HepG2 (cell line): Measurements from ENCODE around the gene ARFGAP1. TPM values are rescaled to one million over a fixed set of nuclear protein-coding genes. Genes with fewer than 3 reads are reported as not detected.

ENCODE experiments used
- ATAC-seq: fragments of 200-7000 bp; cut with Tn5 transposase; 3 replicates; pipeline ENCODE4 v1.9.1; 2020; ENCODE audit warnings: mild to moderate bottlenecking, moderate library complexity
- BruUV-seq: library from RNA; stranded (reverse); fragments of 400-500 nt; replicated peaks from 2 replicates; lab custom pipeline; 2021; lab: Mats Ljungman, UMichigan
- CTCF ChIA-PET: fragments of 300-600 bp; formaldehyde crosslinking; extraction: SDS; loops from one replicate; lab custom pipeline; 2021; ENCODE audit warnings: low total read pairs, inconsistent platforms, low intra/inter-chr PET ratio; lab: Yijun Ruan, JAX
- POLR2A ChIA-PET: fragments of 350-600 bp; sonication (Branson Sonifier 250); formaldehyde crosslinking; loops from one replicate; lab custom pipeline; 2020; ENCODE audit warnings: antibody characterized with exemption, inconsistent platforms; lab: Yijun Ruan, JAX
- DNase-seq: peaks from one replicate; pipeline ENCODE4 v3.0.0-alpha.2; 2015; ENCODE audit warnings: low spot score
- FAIRE-seq: peaks from 3 replicates; lab custom pipeline; 2011; peaks lifted over from hg19 to GRCh38; lab: Jason Lieb, UNC
- H2AFZ ChIP-seq: one replicate; pipeline ENCODE4 v1.6.1; 2011; ENCODE audit warnings: low read length, inconsistent platforms
- H3K27ac ChIP-seq: fragments of 300-600 bp; 3 replicates; pipeline ENCODE4 v1.8.0; 2011; ENCODE audit warnings: mixed run types, mild to moderate bottlenecking, mixed read lengths, low read length, inconsistent platforms; ENCODE audit not compliant: insufficient read depth; ENCODE audit errors: extremely low read length
- H3K27me3 ChIP-seq, 2 experiments: fragments of 200-600 bp in 1 of 2; 2 replicates in 1 of 2; 3 replicates in 1 of 2; pipeline versions ENCODE4 v1.6.0 to v1.8.0; 2011; ENCODE audit warnings: low read length in 2 of 2, mild to moderate bottlenecking in 2 of 2, moderate library complexity in 2 of 2, inconsistent platforms in 1 of 2; ENCODE audit not compliant: insufficient read depth in 2 of 2, control insufficient read depth in 1 of 2
- H3K36me3 ChIP-seq, 2 experiments: fragments of 200-600 bp in 1 of 2; replicated peaks in 1 of 2; 2 replicates in 1 of 2; 3 replicates in 1 of 2; pipeline versions ENCODE4 v1.5.1 to v1.8.0; 2011; ENCODE audit warnings: low read length in 2 of 2, inconsistent platforms in 1 of 2; ENCODE audit not compliant: insufficient read depth in 2 of 2, control insufficient read depth in 1 of 2
- H3K4me1 ChIP-seq: 2 replicates; pipeline ENCODE4 v1.5.1; 2012; ENCODE audit warnings: low read length, inconsistent platforms; ENCODE audit not compliant: insufficient read depth
- H3K4me2 ChIP-seq: 2 replicates; pipeline ENCODE4 v1.6.0; 2011; ENCODE audit warnings: low read depth, low read length, inconsistent platforms
- H3K4me3 ChIP-seq, 3 experiments: fragments of 200-600 bp in 1 of 3; sonication (generic), shearing (Covaris generic) in 1 of 3; replicated peaks in 1 of 3; 2 replicates each; pipeline ENCODE4 v1.5.1; 2011 to 2016; ENCODE audit warnings: low read length in 3 of 3, inconsistent platforms in 2 of 3, low read depth in 2 of 3, mild to moderate bottlenecking in 2 of 3, control low read depth in 1 of 3, mixed read lengths in 1 of 3; ENCODE audit not compliant: insufficient read depth in 1 of 3
- H3K79me2 ChIP-seq: one replicate; pipeline ENCODE4 v1.6.1; 2011; ENCODE audit warnings: low read length, inconsistent platforms; ENCODE audit not compliant: insufficient read depth
- H3K9ac ChIP-seq: 2 replicates; pipeline ENCODE4 v1.6.0; 2011; ENCODE audit warnings: mild to moderate bottlenecking, low read depth, low read length, inconsistent platforms; ENCODE audit not compliant: insufficient read depth
- H3K9me3 ChIP-seq: 2 replicates; pipeline ENCODE4 v1.5.1; 2012; ENCODE audit warnings: mild to moderate bottlenecking, low read length
- H4K20me1 ChIP-seq: 2 replicates; pipeline ENCODE4 v1.6.0; 2011; ENCODE audit warnings: inconsistent platforms, mild to moderate bottlenecking, low read length, moderate library complexity; ENCODE audit not compliant: insufficient read depth
- ADNP ChIP-seq: sonication (generic); formaldehyde crosslinking; IDR thresholded peaks from 2 replicates; pipeline ENCODE4 v1.4.0; 2020; ENCODE audit warnings: missing genetic modification reagents
- CAMTA2 ChIP-seq: sonication (generic); formaldehyde crosslinking; IDR thresholded peaks from 2 replicates; pipeline ENCODE4 v1.4.0; 2020; ENCODE audit warnings: mild to moderate bottlenecking, missing genetic modification reagents, borderline replicate concordance
- EZH2 ChIP-seq: conservative IDR thresholded peaks from 2 replicates; pipeline ENCODE4 v1.6.1; 2012; ENCODE audit warnings: mild to moderate bottlenecking, low read depth, low read length, moderate library complexity
- JUNB ChIP-seq: sonication (generic); formaldehyde crosslinking; IDR thresholded peaks from 2 replicates; pipeline ENCODE4 v1.8.0; 2022; ENCODE audit warnings: missing genetic modification reagents, mild to moderate bottlenecking, borderline replicate concordance
- NCOA2 ChIP-seq: sonication (generic); formaldehyde crosslinking; IDR thresholded peaks from 2 replicates; pipeline ENCODE4 v1.8.0; 2022; ENCODE audit warnings: inconsistent platforms
- RFX3 ChIP-seq: IDR thresholded peaks from 2 replicates; pipeline ENCODE4 v1.6.1; 2016; ENCODE audit warnings: missing biosample characterization, missing genetic modification reagents
- SRSF1 ChIP-seq: fragments of 200-400 bp; formaldehyde crosslinking; optimal IDR thresholded peaks from 2 replicates; pipeline ENCODE3; 2017; ENCODE audit warnings: mild to moderate bottlenecking, low read depth, low read length, moderate library complexity
- ZFP90 ChIP-seq: sonication (generic); formaldehyde crosslinking; IDR thresholded peaks from 2 replicates; pipeline ENCODE4 v1.8.0; 2022; ENCODE audit warnings: missing genetic modification reagents, mild to moderate bottlenecking, inconsistent platforms, borderline replicate concordance
- ZNF644 ChIP-seq: IDR thresholded peaks from 2 replicates; pipeline ENCODE4 v1.6.1; 2016; ENCODE audit warnings: low read depth
- WGBS: methylation state at CpG from one replicate; pipeline ENCODE4 v1.1.6; 2017; ENCODE audit warnings: low lambda C conversion rate; 5-methylcytosine and 5-hydroxymethylcytosine counted together
- in situ Hi-C: cut with HindIII; loops from 2 replicates; pipeline ENCODE4 v1.10.0; 2017; ENCODE audit warnings: low pct_unique_long_range_greater_than_20kb; ENCODE audit not compliant: extremely low pct_ligation_motif_present
- intact Hi-C: fragments of 100-400 bp; cut with micrococcal nuclease; formaldehyde crosslinking; loops from one replicate; pipeline ENCODE4 v1.10.0; 2022; ENCODE audit not compliant: unreplicated experiment
- polyA plus RNA-seq, 8 experiments: library from polyadenylated mRNA; depleted of rRNA in 3 of 8; stranded (reverse) in 7 of 8; unstranded in 1 of 8; fragments of >200 nt; fragmentation: Illumina TruSeq in 4 of 8; extraction: Trizol in 4 of 8; gene quantifications; 2 replicates each; pipeline versions ENCODE4 v1.2.1 to v1.2.3, GENCODE V29; 2011 to 2016; ENCODE audit warnings: low read depth in 4 of 8, missing spikeins in 1 of 8, mixed read lengths in 1 of 8; ENCODE audit not compliant: insufficient read depth in 1 of 8
- total RNA-seq, 5 experiments: library from RNA; depleted of rRNA; stranded (reverse); fragments of >200 nt; fragmentation: Illumina TruSeq; extraction: Trizol; gene quantifications; 2 replicates each; pipeline ENCODE4 v1.2.3, GENCODE V29; 2016; ENCODE audit warnings: low read depth in 1 of 5
- TF ChIP-seq, protein P1 (sequence below): sonication (generic); formaldehyde crosslinking; IDR thresholded peaks from 2 replicates; pipeline ENCODE4 v1.8.1; 2023; ENCODE audit warnings: missing genetic modification reagents, mild to moderate bottlenecking, borderline replicate concordance
- TF ChIP-seq, protein P2 (sequence below): conservative IDR thresholded peaks from 2 replicates; pipeline ENCODE4 v1.6.1; 2018; ENCODE audit warnings: missing genetic modification reagents
- TF ChIP-seq, protein P3 (sequence below): sonication (generic); formaldehyde crosslinking; IDR thresholded peaks from 2 replicates; pipeline ENCODE4 v1.8.1; 2023; ENCODE audit warnings: mild to moderate bottlenecking, missing genetic modification reagents
- TF ChIP-seq, protein P4 (sequence below): sonication (generic); formaldehyde crosslinking; IDR thresholded peaks from 2 replicates; pipeline ENCODE4 v1.4.0; 2020; ENCODE audit warnings: mild to moderate bottlenecking, missing genetic modification reagents

Gene ARFGAP1
- total and polyA plus RNA-seq, 2 of the 13 experiments (the other 11 are each of a cell fraction or from before 2014, with no cell fraction given), result 132 TPM

DNA sequence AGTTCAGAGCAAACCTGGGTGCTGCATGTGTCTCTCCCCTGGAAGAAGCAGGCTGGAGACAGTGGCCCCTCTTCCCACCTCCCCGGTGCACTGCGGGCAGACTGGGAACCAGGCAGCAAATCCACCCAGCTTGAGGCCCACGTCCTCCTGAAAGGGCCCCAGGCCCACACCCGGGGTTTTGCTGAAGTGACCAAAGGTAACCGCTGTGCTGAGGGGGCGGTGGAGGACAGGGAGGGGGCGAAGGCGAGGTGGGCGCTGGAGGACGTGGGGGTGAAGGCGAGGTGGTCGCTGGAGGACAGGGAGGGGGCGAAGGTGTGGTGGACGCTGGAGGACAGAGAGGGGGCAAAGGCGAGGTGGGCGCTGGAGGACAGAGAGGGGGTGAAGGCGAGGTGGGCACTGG lies 38.7 kb upstream of the ARFGAP1 start:
- no peaks in the 10 kb centered on the region for H4K20me1 ChIP-seq
- H3K27me3 ChIP-seq, result peaks cover 10 to 79% of the 10 kb centered on the region in 2 experiments; a peak in 4 of 5 replicates
- POLR2A ChIA-PET, result interaction anchor here (2.0 kb wide), 1 partner anchor 11 kb away, joined by 6 read pairs; no protein-coding TSS in a partner anchor
- BruUV-seq, result no TSS peak
- 55% methylated on average over 17 of the region's 17 CpGs for WGBS
- no peak for FAIRE-seq
- CTCF ChIA-PET, result no interaction called here
- no peak for ATAC-seq
- in situ Hi-C loops, result no loop called here
- H3K9ac ChIP-seq, result no peak overlapping the region
- no peak overlapping the region for H3K4me3 ChIP-seq
- H3K79me2 ChIP-seq, result no peaks in the 10 kb centered on the region
- no peak overlapping the region for H2AFZ ChIP-seq
- DNase-seq, result no peak
- H3K27ac ChIP-seq, result no peak overlapping the region
- H3K36me3 ChIP-seq, result no peaks in the 10 kb centered on the region
- intact Hi-C loops, result loop anchor here (5.0 kb wide), 1 partner anchor 52 kb away; no protein-coding TSS in a partner anchor
- TF ChIP-seq CAMTA2 (CRISPR knock-in tag) (no peak), EZH2 (0 out of 2 replicates have a peak, but pooled peaks have one; percentile 6)
- no peak overlapping the region for H3K4me2 ChIP-seq
- peaks cover 56% of the 10 kb centered on the region for H3K4me1 ChIP-seq
- H3K9me3 ChIP-seq, result no peaks in the 10 kb centered on the region

DNA sequence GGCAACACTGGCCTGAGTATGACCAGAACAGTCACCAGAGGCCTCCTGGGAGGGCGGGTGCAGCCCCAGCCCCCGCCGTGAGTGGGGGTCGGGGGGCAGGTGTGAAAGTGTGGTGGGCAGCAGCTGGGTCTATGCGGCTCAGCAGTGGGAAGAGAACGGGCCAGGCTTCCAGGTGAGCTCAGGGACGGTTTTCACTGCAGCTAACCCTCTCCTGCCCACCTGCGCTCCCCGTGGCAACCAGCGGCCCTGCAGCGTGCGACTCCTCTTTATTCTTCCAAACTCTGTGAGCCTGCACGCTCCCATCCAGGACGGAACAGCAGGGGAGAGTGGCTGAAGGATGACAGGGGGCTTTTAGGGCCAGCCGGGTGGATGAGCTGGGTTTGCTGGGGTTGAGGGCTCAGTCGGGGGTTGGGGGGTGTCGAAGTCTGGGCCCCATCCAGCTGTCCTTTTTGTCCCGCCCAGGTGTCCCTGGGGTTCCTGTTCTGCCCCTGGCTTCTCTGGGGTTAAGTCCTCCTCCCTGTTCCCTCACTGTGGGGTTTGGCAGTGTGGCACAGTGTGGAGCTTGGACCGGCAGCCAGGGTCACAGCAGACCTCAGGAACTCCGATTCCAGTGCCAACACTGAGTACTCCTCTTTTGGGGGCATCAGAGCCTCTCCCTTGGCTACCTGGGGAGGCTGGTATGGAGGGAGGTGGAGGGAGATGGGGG lies 37.8 kb upstream of the ARFGAP1 start:
- peak; percentile 92 for FAIRE-seq
- ChIA-PET CTCF (interaction anchor here (1.1 kb wide), 1 partner anchor 12 kb away, joined by 4 read pairs; no protein-coding TSS in a partner anchor), POLR2A (interaction anchor here (1.2 to 2.0 kb wide), 2 partner anchors 12 to 18 kb away, joined by 4 to 6 read pairs; no protein-coding TSS in a partner anchor)
- in situ Hi-C loops, result no loop called here
- no peak overlapping the region; a peak in 1 of 6 replicates for H3K4me3 ChIP-seq
- no peak overlapping the region for H3K4me2 ChIP-seq
- H3K27me3 ChIP-seq, result peaks cover 13 to 73% of the 10 kb centered on the region in 2 experiments
- 2% methylated on average over 18 of the region's 20 CpGs for WGBS
- ATAC-seq, result peak; percentile 76
- peak; percentile 60 for DNase-seq
- H3K36me3 ChIP-seq, result no peaks in the 10 kb centered on the region
- intact Hi-C loops, result loop anchor here (5.0 kb wide), 1 partner anchor 53 kb away; no protein-coding TSS in a partner anchor
- H3K27ac ChIP-seq, result no peak overlapping the region
- H3K9ac ChIP-seq, result no peak overlapping the region
- BruUV-seq, result no TSS peak
- no peaks in the 10 kb centered on the region for H4K20me1 ChIP-seq
- H3K4me1 ChIP-seq, result peaks cover 56% of the 10 kb centered on the region
- H2AFZ ChIP-seq, result no peak overlapping the region
- no peaks in the 10 kb centered on the region for H3K79me2 ChIP-seq
- no peaks in the 10 kb centered on the region for H3K9me3 ChIP-seq
- TF ChIP-seq, protein P1, sequence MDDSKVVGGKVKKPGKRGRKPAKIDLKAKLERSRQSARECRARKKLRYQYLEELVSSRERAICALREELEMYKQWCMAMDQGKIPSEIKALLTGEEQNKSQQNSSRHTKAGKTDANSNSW (CRISPR knock-in tag), result no peak
- TF ChIP-seq ZNF644 (CRISPR knock-in tag), result no peak
- TF ChIP-seq, protein P2, sequence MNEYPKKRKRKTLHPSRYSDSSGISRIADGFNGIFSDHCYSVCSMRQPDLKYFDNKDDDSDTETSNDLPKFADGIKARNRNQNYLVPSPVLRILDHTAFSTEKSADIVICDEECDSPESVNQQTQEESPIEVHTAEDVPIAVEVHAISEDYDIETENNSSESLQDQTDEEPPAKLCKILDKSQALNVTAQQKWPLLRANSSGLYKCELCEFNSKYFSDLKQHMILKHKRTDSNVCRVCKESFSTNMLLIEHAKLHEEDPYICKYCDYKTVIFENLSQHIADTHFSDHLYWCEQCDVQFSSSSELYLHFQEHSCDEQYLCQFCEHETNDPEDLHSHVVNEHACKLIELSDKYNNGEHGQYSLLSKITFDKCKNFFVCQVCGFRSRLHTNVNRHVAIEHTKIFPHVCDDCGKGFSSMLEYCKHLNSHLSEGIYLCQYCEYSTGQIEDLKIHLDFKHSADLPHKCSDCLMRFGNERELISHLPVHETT (CRISPR knock-in tag), result no peak
- TF ChIP-seq, protein P3, sequence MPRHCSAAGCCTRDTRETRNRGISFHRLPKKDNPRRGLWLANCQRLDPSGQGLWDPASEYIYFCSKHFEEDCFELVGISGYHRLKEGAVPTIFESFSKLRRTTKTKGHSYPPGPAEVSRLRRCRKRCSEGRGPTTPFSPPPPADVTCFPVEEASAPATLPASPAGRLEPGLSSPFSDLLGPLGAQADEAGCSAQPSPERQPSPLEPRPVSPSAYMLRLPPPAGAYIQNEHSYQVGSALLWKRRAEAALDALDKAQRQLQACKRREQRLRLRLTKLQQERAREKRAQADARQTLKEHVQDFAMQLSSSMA (CRISPR knock-in tag), result no peak
- no peak for TF ChIP-seq JUNB (CRISPR knock-in tag)
- no peak for TF ChIP-seq RFX3
- TF ChIP-seq, protein P4, sequence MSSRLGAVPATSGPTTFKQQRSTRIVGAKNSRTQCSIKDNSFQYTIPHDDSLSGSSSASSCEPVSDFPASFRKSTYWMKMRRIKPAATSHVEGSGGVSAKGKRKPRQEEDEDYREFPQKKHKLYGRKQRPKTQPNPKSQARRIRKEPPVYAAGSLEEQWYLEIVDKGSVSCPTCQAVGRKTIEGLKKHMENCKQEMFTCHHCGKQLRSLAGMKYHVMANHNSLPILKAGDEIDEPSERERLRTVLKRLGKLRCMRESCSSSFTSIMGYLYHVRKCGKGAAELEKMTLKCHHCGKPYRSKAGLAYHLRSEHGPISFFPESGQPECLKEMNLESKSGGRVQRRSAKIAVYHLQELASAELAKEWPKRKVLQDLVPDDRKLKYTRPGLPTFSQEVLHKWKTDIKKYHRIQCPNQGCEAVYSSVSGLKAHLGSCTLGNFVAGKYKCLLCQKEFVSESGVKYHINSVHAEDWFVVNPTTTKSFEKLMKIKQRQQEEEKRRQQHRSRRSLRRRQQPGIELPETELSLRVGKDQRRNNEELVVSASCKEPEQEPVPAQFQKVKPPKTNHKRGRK (CRISPR knock-in tag), result peak; percentile 22; the same call in 1 of the 2 replicates
- TF ChIP-seq SRSF1, result no peak
- TF ChIP-seq NCOA2 (CRISPR knock-in tag), result no peak
- TF ChIP-seq ADNP (CRISPR knock-in tag), result no peak
- no peak for TF ChIP-seq ZFP90
